Breast epithelium (tissue), 4 donors: ENCODE data around the gene CBX2. TPM values are rescaled to one million over a fixed set of nuclear protein-coding genes. Genes with fewer than 3 reads are reported as not detected.

Experiments
- DNase-seq, 2 donors: peaks; one replicate each; pipeline ENCODE4 v3.0.0-alpha.2; 2019; ENCODE audit warnings: low spot score in 2 of 2
- H3K27ac ChIP-seq, 2 donors: fragments of 200-600 bp; sonication (generic) in 1 of 2; one replicate each; pipeline ENCODE4 v1.5.1; 2016 to 2019; ENCODE audit warnings: mild to moderate bottlenecking in 1 of 2
- H3K27me3 ChIP-seq, 2 donors: fragments of 200-600 bp; sonication (generic) in 1 of 2; one replicate each; pipeline versions ENCODE4 v1.5.1 to v1.6.0; 2017 to 2019; ENCODE audit warnings: control low read depth in 1 of 2, mild to moderate bottlenecking in 1 of 2
- H3K36me3 ChIP-seq: fragments of 200-600 bp; one replicate; pipeline ENCODE4 v1.5.1; 2019
- H3K4me1 ChIP-seq, 2 donors: fragments of 200-600 bp; sonication (generic); one replicate each; pipeline ENCODE4 v1.5.1; 2016 to 2019; ENCODE audit warnings: control low read depth in 1 of 2
- H3K4me3 ChIP-seq, 3 donors: fragments of 200-600 bp; sonication (generic); 1 replicate in 2 of 3; 2 replicates in 1 of 3; pipeline ENCODE4 v1.5.1; 2016 to 2019; ENCODE audit warnings: mild to moderate bottlenecking in 3 of 3, moderate library complexity in 2 of 3
- H3K9me3 ChIP-seq, 2 donors: fragments of 200-600 bp; sonication (generic) in 1 of 2; one replicate each; pipeline ENCODE4 v1.5.1; 2016 to 2019; ENCODE audit warnings: control low read depth in 1 of 2
- POLR2A ChIP-seq: fragments of 450-650 bp; IDR thresholded peaks from one replicate; pipeline ENCODE4 v1.6.1; 2016; ENCODE audit warnings: antibody characterized with exemption, mild to moderate bottlenecking, moderate library complexity
- POLR2AphosphoS5 ChIP-seq, 3 donors: sonication (generic); formaldehyde crosslinking; IDR thresholded peaks; one replicate each; pipeline ENCODE4 v1.6.1; 2017; ENCODE audit warnings: antibody characterized with exemption in 3 of 3
- intact Hi-C: fragments of 100-400 bp; cut with DNase I; formaldehyde crosslinking; loops from one replicate; pipeline ENCODE4 v1.15.1; 2023; ENCODE audit warnings: low total_unique reads
- total RNA-seq, 3 donors: library from RNA; depleted of rRNA; stranded (reverse); fragments of >200 nt; gene quantifications; one replicate each; pipeline ENCODE4 v1.1.0, GENCODE V29; 2016
- TF ChIP-seq, protein P1 (sequence below), 3 donors: fragments of 450-650 bp; IDR thresholded peaks; one replicate each; pipeline ENCODE4 v1.5.1; 2016 to 2017; ENCODE audit warnings: antibody characterized with exemption in 3 of 3, mild to moderate bottlenecking in 3 of 3, moderate library complexity in 3 of 3

CBX2 gene
- total RNA-seq, 3 donors from 2014 or later, result 1.2 to 2.2 (median 2.0) TPM

- peak overlapping the region in 2 of 3 donors; percentile 17 to 57 for H3K4me3 ChIP-seq
- DNase-seq, result no peak
- peaks cover 29 to 90% of the 10 kb centered on the region in 2 donors for H3K27me3 ChIP-seq
- H3K9me3 ChIP-seq, result no peaks in the 10 kb centered on the region
- H3K4me1 ChIP-seq, result peaks cover 30 to 35% of the 10 kb centered on the region in 2 donors
- no peak for TF ChIP-seq POLR2AphosphoS5 (IDR thresholded peaks at IDR 0.05)
- no peak for TF ChIP-seq POLR2A
- TF ChIP-seq, protein P1, sequence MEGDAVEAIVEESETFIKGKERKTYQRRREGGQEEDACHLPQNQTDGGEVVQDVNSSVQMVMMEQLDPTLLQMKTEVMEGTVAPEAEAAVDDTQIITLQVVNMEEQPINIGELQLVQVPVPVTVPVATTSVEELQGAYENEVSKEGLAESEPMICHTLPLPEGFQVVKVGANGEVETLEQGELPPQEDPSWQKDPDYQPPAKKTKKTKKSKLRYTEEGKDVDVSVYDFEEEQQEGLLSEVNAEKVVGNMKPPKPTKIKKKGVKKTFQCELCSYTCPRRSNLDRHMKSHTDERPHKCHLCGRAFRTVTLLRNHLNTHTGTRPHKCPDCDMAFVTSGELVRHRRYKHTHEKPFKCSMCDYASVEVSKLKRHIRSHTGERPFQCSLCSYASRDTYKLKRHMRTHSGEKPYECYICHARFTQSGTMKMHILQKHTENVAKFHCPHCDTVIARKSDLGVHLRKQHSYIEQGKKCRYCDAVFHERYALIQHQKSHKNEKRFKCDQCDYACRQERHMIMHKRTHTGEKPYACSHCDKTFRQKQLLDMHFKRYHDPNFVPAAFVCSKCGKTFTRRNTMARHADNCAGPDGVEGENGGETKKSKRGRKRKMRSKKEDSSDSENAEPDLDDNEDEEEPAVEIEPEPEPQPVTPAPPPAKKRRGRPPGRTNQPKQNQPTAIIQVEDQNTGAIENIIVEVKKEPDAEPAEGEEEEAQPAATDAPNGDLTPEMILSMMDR (IDR thresholded peaks at IDR 0.05), result peak in 1 of 3 donors; percentile 33
- intact Hi-C loops, result no loop called here
- H3K27ac ChIP-seq, result peak overlapping the region; percentile 13 to 15
- no peaks in the 10 kb centered on the region for H3K36me3 ChIP-seq
These were observed 33.3 kb downstream of the CBX2 start for GRCh38 chr17:79811011-79811867.

- DNase-seq, result no peak
- TF ChIP-seq POLR2AphosphoS5 (IDR thresholded peaks at IDR 0.05) (no peak), POLR2A (no peak)
- TF ChIP-seq, protein P1 (IDR thresholded peaks at IDR 0.05), result no peak
- H3K4me3 ChIP-seq, result peak overlapping the region in 2 of 3 donors; percentile 17 to 57
- H3K36me3 ChIP-seq, result no peaks in the 10 kb centered on the region
- intact Hi-C loops, result no loop called here
- no peaks in the 10 kb centered on the region for H3K9me3 ChIP-seq
- peaks cover 29 to 86% of the 10 kb centered on the region in 2 donors for H3K27me3 ChIP-seq
- H3K4me1 ChIP-seq, result peaks cover 30 to 35% of the 10 kb centered on the region in 2 donors
- H3K27ac ChIP-seq, result peak overlapping the region in 1 of 2 donors; percentile 15
These were observed 34.0 kb downstream of the CBX2 start for GRCh38 chr17:79811868-79812352.

GRCh38 chr17:79812353-79813258 lies 34.7 kb downstream of the CBX2 start:
- H3K27me3 ChIP-seq, result peaks cover 27 to 79% of the 10 kb centered on the region in 2 donors
- TF ChIP-seq POLR2AphosphoS5 (IDR thresholded peaks at IDR 0.05) (peak in 1 of 3 donors; percentile 28), POLR2A (no peak)

DNA sequence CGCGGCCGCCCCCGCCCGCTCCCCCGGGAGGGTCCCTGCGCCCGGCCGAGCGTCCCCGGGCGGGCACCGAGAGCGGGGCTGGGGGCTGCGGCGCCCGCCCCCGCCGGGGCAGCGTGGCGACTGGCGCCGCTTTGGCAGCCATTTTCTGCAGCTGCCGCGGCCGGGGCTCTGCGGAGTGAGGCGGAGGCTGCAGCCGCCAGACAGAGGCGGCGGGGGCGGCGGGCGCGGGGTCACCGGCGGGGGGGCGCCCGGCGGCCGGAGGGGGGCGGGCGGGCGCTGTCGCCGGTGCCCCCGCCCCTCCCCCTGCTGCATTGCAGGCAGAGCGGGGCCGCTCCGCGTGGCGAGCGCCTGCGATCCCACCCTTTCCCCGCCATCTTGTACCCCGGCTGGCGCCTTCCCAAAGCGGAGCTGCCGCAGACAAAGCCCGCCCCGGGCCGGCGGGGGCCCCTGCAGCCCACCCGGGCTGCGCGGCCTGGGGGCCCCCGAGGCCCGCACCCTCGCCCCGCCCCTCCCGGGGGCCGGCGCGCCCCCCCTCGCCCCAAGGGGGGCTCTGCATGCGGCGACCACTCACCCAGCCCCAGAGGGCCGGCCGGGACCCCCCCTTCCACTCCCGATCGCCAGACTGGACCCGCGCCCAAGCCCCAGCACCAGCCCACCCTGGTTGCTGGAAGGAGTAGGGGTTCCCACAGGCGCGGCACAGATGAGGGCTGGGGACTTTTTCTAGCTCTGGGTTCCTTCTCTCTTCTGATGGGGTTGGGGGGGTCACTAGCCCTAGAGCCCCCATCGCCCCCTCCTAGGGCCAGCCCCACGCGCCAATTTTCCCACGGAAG lies 35.6 kb downstream of the CBX2 start:
- H3K27me3 ChIP-seq, result peaks cover 27 to 70% of the 10 kb centered on the region in 2 donors
- DNase-seq, result no peak
- TF ChIP-seq POLR2AphosphoS5 (IDR thresholded peaks at IDR 0.05) (no peak), POLR2A (no peak)
- TF ChIP-seq, protein P1 (IDR thresholded peaks at IDR 0.05), result no peak
- peaks cover 30 to 35% of the 10 kb centered on the region in 2 donors for H3K4me1 ChIP-seq
- intact Hi-C loops, result no loop called here
- no peaks in the 10 kb centered on the region for H3K9me3 ChIP-seq
- peak overlapping the region; percentile 68 to 86 for H3K27ac ChIP-seq
- H3K36me3 ChIP-seq, result no peaks in the 10 kb centered on the region
- H3K4me3 ChIP-seq, result peak overlapping the region in 2 of 3 donors; percentile 46 to 71

More at GRCh38 chr17:79812353-79813258, 34.7 kb downstream of the CBX2 start:
- DNase-seq, result no peak
- intact Hi-C loops, result no loop called here
- Histone ChIP-seq H3K36me3 (no peaks in the 10 kb centered on the region), H3K27ac (peak overlapping the region; percentile 45 to 86), H3K9me3 (no peaks in the 10 kb centered on the region), H3K4me3 (peak overlapping the region in 2 of 3 donors; percentile 46 to 71), H3K4me1 (peaks cover 30 to 35% of the 10 kb centered on the region in 2 donors)
